ENCODE results near the gene GIGYF2.

- TF ChIP-seq ZNF274 (IDR thresholded peaks at IDR 0.05; ENCODE audit: low read depth, low read length), result no peak
- TF ChIP-seq YY1 (IDR thresholded peaks at IDR 0.05; ENCODE audit: insufficient read depth, insufficient read length), result no peak
- no peak for TF ChIP-seq SUZ12 (IDR thresholded peaks at IDR 0.05; ENCODE audit: extremely low read depth, insufficient read depth, insufficient read length)
Measured at GRCh38 chr2:232894251-232894650, 197.1 kb downstream of the GIGYF2 start.
